Liver (tissue), 9 donors: ENCODE results near the gene MOV10L1. TPM values are rescaled to one million over a fixed set of nuclear protein-coding genes. Genes with fewer than 3 reads are reported as not detected.

Experiments used
- DNase-seq: peaks from one replicate; pipeline ENCODE4 v3.0.0-alpha.2; 2017; ENCODE audit warnings: low spot score
- H3K27ac ChIP-seq, 2 donors: one replicate each; pipeline ENCODE4 v1.7.0; 2013; ENCODE audit warnings: inconsistent platforms in 2 of 2, low read length in 2 of 2, control low read depth in 1 of 2, low read depth in 1 of 2, mild to moderate bottlenecking in 1 of 2
- H3K27me3 ChIP-seq, 4 donors: one replicate each; pipeline versions ENCODE4 v1.6.1 to v1.7.0; 2013; ENCODE audit warnings: low read length in 3 of 4, inconsistent platforms in 1 of 4, mild to moderate bottlenecking in 1 of 4, moderate library complexity in 1 of 4; ENCODE audit not compliant: control insufficient read depth in 4 of 4, insufficient read depth in 4 of 4
- H3K36me3 ChIP-seq, 4 donors: one replicate each; pipeline versions ENCODE4 v1.6.1 to v1.7.0; 2013; ENCODE audit warnings: low read length in 3 of 4, mild to moderate bottlenecking in 3 of 4, low read depth in 1 of 4, moderate library complexity in 1 of 4; ENCODE audit not compliant: control insufficient read depth in 4 of 4, insufficient read depth in 3 of 4
- H3K4me1 ChIP-seq, 4 donors: one replicate each; pipeline versions ENCODE4 v1.6.1 to v1.7.0; 2013; ENCODE audit warnings: low read length in 3 of 4, mild to moderate bottlenecking in 3 of 4, moderate library complexity in 1 of 4; ENCODE audit not compliant: control insufficient read depth in 4 of 4, insufficient read depth in 4 of 4
- H3K4me3 ChIP-seq, 3 donors: one replicate each; pipeline versions ENCODE4 v1.6.1 to v1.7.0; 2013; ENCODE audit warnings: low read length in 3 of 3, control low read depth in 1 of 3, low read depth in 1 of 3, mild to moderate bottlenecking in 1 of 3
- H3K9ac ChIP-seq, 2 donors: one replicate each; pipeline ENCODE4 v1.7.0; 2013; ENCODE audit warnings: low read length in 2 of 2, mild to moderate bottlenecking in 2 of 2, moderate library complexity in 2 of 2, control low read depth in 1 of 2, low read depth in 1 of 2
- H3K9me3 ChIP-seq, 4 donors: one replicate each; pipeline versions ENCODE4 v1.6.1 to v1.7.0; 2013; ENCODE audit warnings: low read length in 3 of 4; ENCODE audit not compliant: control insufficient read depth in 4 of 4
- FOXA1 ChIP-seq: IDR thresholded peaks from 2 replicates; pipeline ENCODE4 v1.6.1; 2016; ENCODE audit warnings: antibody characterized with exemption
- FOXA2 ChIP-seq: IDR thresholded peaks from 2 replicates; pipeline ENCODE4 v1.6.1; 2016; ENCODE audit warnings: antibody characterized with exemption
- GABPA ChIP-seq, 2 donors: IDR thresholded peaks in 1 of 2; conservative IDR thresholded peaks in 1 of 2; 2 replicates each; pipeline ENCODE4 v1.6.1; 2016; ENCODE audit warnings: antibody characterized with exemption in 2 of 2, mild to moderate bottlenecking in 1 of 2, moderate library complexity in 1 of 2
- HNF4G ChIP-seq: IDR thresholded peaks from 2 replicates; pipeline ENCODE4 v1.6.1; 2016; ENCODE audit warnings: antibody characterized with exemption
- NR2F2 ChIP-seq: IDR thresholded peaks from 2 replicates; pipeline ENCODE4 v1.6.1; 2016; ENCODE audit warnings: antibody characterized with exemption
- RXRA ChIP-seq, 2 donors: IDR thresholded peaks; 2 replicates each; pipeline ENCODE4 v1.6.1; 2017 to 2018; ENCODE audit warnings: antibody characterized with exemption in 2 of 2, mild to moderate bottlenecking in 1 of 2
- SP1 ChIP-seq: IDR thresholded peaks from 2 replicates; pipeline ENCODE4 v1.6.1; 2018; ENCODE audit warnings: antibody characterized with exemption, mild to moderate bottlenecking
- TAF1 ChIP-seq: conservative IDR thresholded peaks from 2 replicates; pipeline ENCODE4 v1.6.1; 2016; ENCODE audit warnings: antibody characterized with exemption, mild to moderate bottlenecking
- YY1 ChIP-seq: IDR thresholded peaks from 2 replicates; pipeline ENCODE4 v1.6.1; 2016; ENCODE audit warnings: antibody characterized with exemption, mild to moderate bottlenecking
- WGBS: extraction: QIAGEN DNeasy Blood & Tissue Kit; methylation state at CpG from one replicate; pipeline ENCODE4 v1.1.7; 2013; 5-methylcytosine and 5-hydroxymethylcytosine counted together
- polyA plus RNA-seq, 2 donors: library from polyadenylated mRNA; stranded (reverse) in 1 of 2; unstranded in 1 of 2; fragments of 200-250 nt in 1 of 2; fragments of >200 nt in 1 of 2; fragmentation: Nextera tagmentation in 1 of 2; extraction: Ambion mirVana in 1 of 2; gene quantifications; one replicate each; pipeline versions ENCODE4 v1.2.1 to v1.2.3, GENCODE V29; 2013 to 2015
- total RNA-seq, 2 donors: library from RNA; depleted of rRNA; stranded (reverse); fragments of >200 nt; gene quantifications; one replicate each; pipeline ENCODE4 v1.2.3, GENCODE V29; 2014
- TF ChIP-seq, protein P1 (sequence below): IDR thresholded peaks from 2 replicates; pipeline ENCODE4 v1.6.1; 2016; ENCODE audit warnings: antibody characterized with exemption
- TF ChIP-seq, protein P2 (sequence below): IDR thresholded peaks from 2 replicates; pipeline ENCODE4 v1.6.1; 2016; ENCODE audit warnings: antibody characterized with exemption
- TF ChIP-seq, protein P3 (sequence below): IDR thresholded peaks from 2 replicates; pipeline ENCODE4 v1.6.1; 2016; ENCODE audit warnings: antibody characterized with exemption
- TF ChIP-seq, protein P4 (sequence below): IDR thresholded peaks from 2 replicates; pipeline ENCODE4 v1.6.1; 2016; ENCODE audit warnings: antibody characterized with exemption, mild to moderate bottlenecking
- TF ChIP-seq, protein P5 (sequence below): fragments of 150-350 bp; IDR thresholded peaks from 2 replicates; pipeline ENCODE4 v1.5.1; 2017; ENCODE audit warnings: improper control_type of control experiment, low read depth, low read length; ENCODE audit not compliant: missing input control
- donor health status: healthy.
- donor health status: healthy.
- donor health status: healthy.
- donor health status: healthy.
- donor health status: healthy.

Gene MOV10L1
- total and polyA plus RNA-seq, 4 donors, result 0.07 to 0.47 (median 0.17) TPM

DNA sequence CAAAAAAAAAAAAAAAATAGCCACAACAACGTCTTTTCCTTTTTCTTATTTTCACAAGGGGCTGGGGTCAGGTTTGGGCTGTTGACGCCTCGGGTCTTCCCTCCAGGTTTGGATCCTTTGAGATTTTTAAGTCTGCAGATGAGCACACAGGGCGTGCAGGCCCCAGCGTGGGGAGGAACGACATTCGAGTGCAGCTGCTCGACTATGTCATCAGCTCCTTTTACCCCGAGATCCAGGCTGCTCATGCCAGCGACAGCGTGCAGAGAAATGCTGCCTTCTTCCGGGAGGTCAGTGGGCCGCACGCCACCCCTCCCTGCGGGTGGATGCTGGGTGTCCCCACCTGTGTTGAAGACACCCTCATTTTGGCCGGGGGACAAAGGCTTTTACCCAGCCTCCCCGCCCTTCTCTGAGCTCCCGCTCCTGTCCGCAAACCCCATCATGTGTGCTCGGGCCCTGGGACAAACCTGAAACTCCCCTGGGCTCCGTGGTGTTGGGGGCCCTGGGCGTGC, 118.7 kb downstream of the MOV10L1 start:
- Histone ChIP-seq H3K27me3 (no peaks in the 10 kb centered on the region), H3K4me1 (peaks cover 8 to 70% (median 50%) of the 10 kb centered on the region in 4 donors), H3K27ac (no peak overlapping the region), H3K36me3 (peaks cover 15 to 43% (median 23%) of the 10 kb centered on the region in 4 donors), H3K4me3 (no peak overlapping the region), H3K9me3 (no peaks in the 10 kb centered on the region), H3K9ac (no peak overlapping the region)
- TF ChIP-seq FOXA2 (no peak), NR2F2 (no peak), RXRA (IDR thresholded peaks at IDR 0.05) (no peak), GABPA (IDR thresholded peaks at IDR 0.05 in 1 of 2, conservative IDR thresholded peaks at IDR 0.05 in 1 of 2) (no peak), TAF1 (no peak), YY1 (no peak), SP1 (no peak), HNF4G (no peak), FOXA1 (no peak)
- TF ChIP-seq, protein P1, sequence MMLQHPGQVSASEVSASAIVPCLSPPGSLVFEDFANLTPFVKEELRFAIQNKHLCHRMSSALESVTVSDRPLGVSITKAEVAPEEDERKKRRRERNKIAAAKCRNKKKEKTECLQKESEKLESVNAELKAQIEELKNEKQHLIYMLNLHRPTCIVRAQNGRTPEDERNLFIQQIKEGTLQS, result no peak
- TF ChIP-seq, protein P2, sequence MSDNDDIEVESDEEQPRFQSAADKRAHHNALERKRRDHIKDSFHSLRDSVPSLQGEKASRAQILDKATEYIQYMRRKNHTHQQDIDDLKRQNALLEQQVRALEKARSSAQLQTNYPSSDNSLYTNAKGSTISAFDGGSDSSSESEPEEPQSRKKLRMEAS, result no peak
- TF ChIP-seq, protein P3, sequence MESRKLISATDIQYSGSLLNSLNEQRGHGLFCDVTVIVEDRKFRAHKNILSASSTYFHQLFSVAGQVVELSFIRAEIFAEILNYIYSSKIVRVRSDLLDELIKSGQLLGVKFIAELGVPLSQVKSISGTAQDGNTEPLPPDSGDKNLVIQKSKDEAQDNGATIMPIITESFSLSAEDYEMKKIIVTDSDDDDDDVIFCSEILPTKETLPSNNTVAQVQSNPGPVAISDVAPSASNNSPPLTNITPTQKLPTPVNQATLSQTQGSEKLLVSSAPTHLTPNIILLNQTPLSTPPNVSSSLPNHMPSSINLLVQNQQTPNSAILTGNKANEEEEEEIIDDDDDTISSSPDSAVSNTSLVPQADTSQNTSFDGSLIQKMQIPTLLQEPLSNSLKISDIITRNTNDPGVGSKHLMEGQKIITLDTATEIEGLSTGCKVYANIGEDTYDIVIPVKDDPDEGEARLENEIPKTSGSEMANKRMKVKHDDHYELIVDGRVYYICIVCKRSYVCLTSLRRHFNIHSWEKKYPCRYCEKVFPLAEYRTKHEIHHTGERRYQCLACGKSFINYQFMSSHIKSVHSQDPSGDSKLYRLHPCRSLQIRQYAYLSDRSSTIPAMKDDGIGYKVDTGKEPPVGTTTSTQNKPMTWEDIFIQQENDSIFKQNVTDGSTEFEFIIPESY, result no peak
- TF ChIP-seq, protein P4, sequence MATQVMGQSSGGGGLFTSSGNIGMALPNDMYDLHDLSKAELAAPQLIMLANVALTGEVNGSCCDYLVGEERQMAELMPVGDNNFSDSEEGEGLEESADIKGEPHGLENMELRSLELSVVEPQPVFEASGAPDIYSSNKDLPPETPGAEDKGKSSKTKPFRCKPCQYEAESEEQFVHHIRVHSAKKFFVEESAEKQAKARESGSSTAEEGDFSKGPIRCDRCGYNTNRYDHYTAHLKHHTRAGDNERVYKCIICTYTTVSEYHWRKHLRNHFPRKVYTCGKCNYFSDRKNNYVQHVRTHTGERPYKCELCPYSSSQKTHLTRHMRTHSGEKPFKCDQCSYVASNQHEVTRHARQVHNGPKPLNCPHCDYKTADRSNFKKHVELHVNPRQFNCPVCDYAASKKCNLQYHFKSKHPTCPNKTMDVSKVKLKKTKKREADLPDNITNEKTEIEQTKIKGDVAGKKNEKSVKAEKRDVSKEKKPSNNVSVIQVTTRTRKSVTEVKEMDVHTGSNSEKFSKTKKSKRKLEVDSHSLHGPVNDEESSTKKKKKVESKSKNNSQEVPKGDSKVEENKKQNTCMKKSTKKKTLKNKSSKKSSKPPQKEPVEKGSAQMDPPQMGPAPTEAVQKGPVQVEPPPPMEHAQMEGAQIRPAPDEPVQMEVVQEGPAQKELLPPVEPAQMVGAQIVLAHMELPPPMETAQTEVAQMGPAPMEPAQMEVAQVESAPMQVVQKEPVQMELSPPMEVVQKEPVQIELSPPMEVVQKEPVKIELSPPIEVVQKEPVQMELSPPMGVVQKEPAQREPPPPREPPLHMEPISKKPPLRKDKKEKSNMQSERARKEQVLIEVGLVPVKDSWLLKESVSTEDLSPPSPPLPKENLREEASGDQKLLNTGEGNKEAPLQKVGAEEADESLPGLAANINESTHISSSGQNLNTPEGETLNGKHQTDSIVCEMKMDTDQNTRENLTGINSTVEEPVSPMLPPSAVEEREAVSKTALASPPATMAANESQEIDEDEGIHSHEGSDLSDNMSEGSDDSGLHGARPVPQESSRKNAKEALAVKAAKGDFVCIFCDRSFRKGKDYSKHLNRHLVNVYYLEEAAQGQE, result no peak
- TF ChIP-seq, protein P5, sequence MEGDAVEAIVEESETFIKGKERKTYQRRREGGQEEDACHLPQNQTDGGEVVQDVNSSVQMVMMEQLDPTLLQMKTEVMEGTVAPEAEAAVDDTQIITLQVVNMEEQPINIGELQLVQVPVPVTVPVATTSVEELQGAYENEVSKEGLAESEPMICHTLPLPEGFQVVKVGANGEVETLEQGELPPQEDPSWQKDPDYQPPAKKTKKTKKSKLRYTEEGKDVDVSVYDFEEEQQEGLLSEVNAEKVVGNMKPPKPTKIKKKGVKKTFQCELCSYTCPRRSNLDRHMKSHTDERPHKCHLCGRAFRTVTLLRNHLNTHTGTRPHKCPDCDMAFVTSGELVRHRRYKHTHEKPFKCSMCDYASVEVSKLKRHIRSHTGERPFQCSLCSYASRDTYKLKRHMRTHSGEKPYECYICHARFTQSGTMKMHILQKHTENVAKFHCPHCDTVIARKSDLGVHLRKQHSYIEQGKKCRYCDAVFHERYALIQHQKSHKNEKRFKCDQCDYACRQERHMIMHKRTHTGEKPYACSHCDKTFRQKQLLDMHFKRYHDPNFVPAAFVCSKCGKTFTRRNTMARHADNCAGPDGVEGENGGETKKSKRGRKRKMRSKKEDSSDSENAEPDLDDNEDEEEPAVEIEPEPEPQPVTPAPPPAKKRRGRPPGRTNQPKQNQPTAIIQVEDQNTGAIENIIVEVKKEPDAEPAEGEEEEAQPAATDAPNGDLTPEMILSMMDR, result no peak
- 88% methylated on average over 22 of the region's 22 CpGs for WGBS
- DNase-seq, result no peak
